ENCODE results near the gene RRAGD.
"Not testable (repeated sequence)": the region's sequence is repeated elsewhere in the genome, so short reads cannot be mapped to it uniquely, and the experiment has no call there.

Gene RRAGD

GRCh38 chr6:89406141-89406540, 5.9 kb downstream of the RRAGD start:
- no peak for DNase-seq (ENCODE audit: low read depth in 1 of 2, low spot score in 1 of 2)
- no peak for TF ChIP-seq JUND (IDR thresholded peaks at IDR 0.05; ENCODE audit: low read depth)
- in situ Hi-C loops (cut with HindIII; ENCODE audit: low pct_unique_long_range_greater_than_20kb, low sequenced_read_pairs): no loop called here

GRCh38 chr6:89404512-89404911, 7.6 kb downstream of the RRAGD start:
- no peak for DNase-seq (ENCODE audit: low read depth in 1 of 2, low spot score in 1 of 2)
- no peak for TF ChIP-seq JUND (IDR thresholded peaks at IDR 0.05; ENCODE audit: low read depth)
- in situ Hi-C loops (cut with HindIII; ENCODE audit: low pct_unique_long_range_greater_than_20kb, low sequenced_read_pairs): no loop called here

- no peak for DNase-seq (ENCODE audit: low read depth in 1 of 2, low spot score in 1 of 2)
- TF ChIP-seq JUND (IDR thresholded peaks at IDR 0.05; ENCODE audit: low read depth): no peak
- in situ Hi-C loops (cut with HindIII; ENCODE audit: low pct_unique_long_range_greater_than_20kb, low sequenced_read_pairs): no loop called here
These were observed 9.3 kb downstream of the RRAGD start for GRCh38 chr6:89402776-89403175.

GRCh38 chr6:89400912-89401399, 11.1 kb downstream of the RRAGD start:
- in situ Hi-C loops (cut with HindIII; ENCODE audit: low pct_unique_long_range_greater_than_20kb, low sequenced_read_pairs): no loop called here
- no peak for DNase-seq (ENCODE audit: low read depth in 1 of 2, low spot score in 1 of 2)
- TF ChIP-seq JUND (IDR thresholded peaks at IDR 0.05; ENCODE audit: low read depth): no peak

- no peak for DNase-seq (ENCODE audit: low read depth in 1 of 2, low spot score in 1 of 2)
- no peak for TF ChIP-seq JUND (IDR thresholded peaks at IDR 0.05; ENCODE audit: low read depth)
- in situ Hi-C loops (cut with HindIII; ENCODE audit: low pct_unique_long_range_greater_than_20kb, low sequenced_read_pairs): no loop called here
These were observed 12.0 kb downstream of the RRAGD start for GRCh38 chr6:89400050-89400449.

- no peak for DNase-seq (ENCODE audit: low read depth in 1 of 2, low spot score in 1 of 2)
- in situ Hi-C loops (cut with HindIII; ENCODE audit: low pct_unique_long_range_greater_than_20kb, low sequenced_read_pairs): no loop called here
- TF ChIP-seq JUND (IDR thresholded peaks at IDR 0.05; ENCODE audit: low read depth): no peak
These were observed 13.1 kb downstream of the RRAGD start for GRCh38 chr6:89398762-89399525.

GRCh38 chr6:89397884-89398283, 14.2 kb downstream of the RRAGD start:
- DNase-seq (ENCODE audit: low read depth in 1 of 2, low spot score in 1 of 2); in situ Hi-C loops (cut with HindIII; ENCODE audit: low pct_unique_long_range_greater_than_20kb, low sequenced_read_pairs): not testable (repeated sequence)

GRCh38 chr6:89393659-89394058, 18.4 kb downstream of the RRAGD start:
- no peak for TF ChIP-seq JUND (IDR thresholded peaks at IDR 0.05; ENCODE audit: low read depth)
- in situ Hi-C loops (cut with HindIII; ENCODE audit: low pct_unique_long_range_greater_than_20kb, low sequenced_read_pairs): no loop called here
- no peak for DNase-seq (ENCODE audit: low read depth in 1 of 2, low spot score in 1 of 2)

- no peak for DNase-seq (ENCODE audit: low read depth in 1 of 2, low spot score in 1 of 2)
- in situ Hi-C loops (cut with HindIII; ENCODE audit: low pct_unique_long_range_greater_than_20kb, low sequenced_read_pairs): no loop called here
- no peak for TF ChIP-seq JUND (IDR thresholded peaks at IDR 0.05; ENCODE audit: low read depth)
These were observed 19.2 kb downstream of the RRAGD start for GRCh38 chr6:89392823-89393222.

GRCh38 chr6:89388846-89389245, 23.2 kb downstream of the RRAGD start:
- TF ChIP-seq JUND (IDR thresholded peaks at IDR 0.05; ENCODE audit: low read depth): no peak
- in situ Hi-C loops (cut with HindIII; ENCODE audit: low pct_unique_long_range_greater_than_20kb, low sequenced_read_pairs): no loop called here
- DNase-seq (ENCODE audit: low read depth in 1 of 2, low spot score in 1 of 2): no peak

GRCh38 chr6:89387516-89388201, 24.4 kb downstream of the RRAGD start:
- in situ Hi-C loops (cut with HindIII; ENCODE audit: low pct_unique_long_range_greater_than_20kb, low sequenced_read_pairs): no loop called here
- no peak for TF ChIP-seq JUND (IDR thresholded peaks at IDR 0.05; ENCODE audit: low read depth)
- DNase-seq (ENCODE audit: low read depth in 1 of 2, low spot score in 1 of 2): no peak

- in situ Hi-C loops (cut with HindIII; ENCODE audit: low pct_unique_long_range_greater_than_20kb, low sequenced_read_pairs): no loop called here
- no peak for TF ChIP-seq JUND (IDR thresholded peaks at IDR 0.05; ENCODE audit: low read depth)
- DNase-seq (ENCODE audit: low read depth in 1 of 2, low spot score in 1 of 2): no peak
These were observed 25.1 kb downstream of the RRAGD start for GRCh38 chr6:89386917-89387491.

GRCh38 chr6:89385846-89386245, 26.2 kb downstream of the RRAGD start:
- in situ Hi-C loops (cut with HindIII; ENCODE audit: low pct_unique_long_range_greater_than_20kb, low sequenced_read_pairs): no loop called here
- no peak for TF ChIP-seq JUND (IDR thresholded peaks at IDR 0.05; ENCODE audit: low read depth)
- DNase-seq (ENCODE audit: low read depth in 1 of 2, low spot score in 1 of 2): no peak
